HEK293T (cell line): Measurements from ENCODE around the gene RPTOR.

ENCODE experiments used
- ARNT ChIP-seq: fragments of 450-650 bp; IDR thresholded peaks from 2 replicates; pipeline ENCODE4 v1.6.1; 2017; ENCODE audit warnings: mild to moderate bottlenecking
- BHLHE40 ChIP-seq: fragments of 450-650 bp; IDR thresholded peaks from 2 replicates; pipeline ENCODE4 v1.6.1; 2016; ENCODE audit warnings: mild to moderate bottlenecking, moderate library complexity, borderline replicate concordance
- FOXA1 ChIP-seq: fragments of 450-650 bp; IDR thresholded peaks from 2 replicates; pipeline ENCODE4 v1.6.1; 2016; ENCODE audit warnings: mild to moderate bottlenecking
- FOXM1 ChIP-seq: fragments of 450-650 bp; IDR thresholded peaks from 2 replicates; pipeline ENCODE4 v1.6.1; 2017; ENCODE audit warnings: mild to moderate bottlenecking, borderline replicate concordance
- HDGF ChIP-seq: fragments of 450-650 bp; IDR thresholded peaks from 2 replicates; pipeline ENCODE4 v1.6.1; 2017; ENCODE audit warnings: antibody characterized with exemption, borderline replicate concordance
- NFRKB ChIP-seq: fragments of 450-650 bp; IDR thresholded peaks from 2 replicates; pipeline ENCODE4 v1.6.1; 2016; ENCODE audit warnings: mild to moderate bottlenecking, moderate library complexity
- SP1 ChIP-seq: fragments of 450-650 bp; IDR thresholded peaks from 2 replicates; pipeline ENCODE4 v1.6.1; 2017
- SUZ12 ChIP-seq: fragments of 450-650 bp; IDR thresholded peaks from 2 replicates; pipeline ENCODE4 v1.6.1; 2016; ENCODE audit warnings: mild to moderate bottlenecking
- TARDBP ChIP-seq: fragments of 450-650 bp; IDR thresholded peaks from 2 replicates; pipeline ENCODE4 v1.6.1; 2016
- ZNF384 ChIP-seq: fragments of 450-650 bp; IDR thresholded peaks from 2 replicates; pipeline ENCODE4 v1.6.1; 2016

DNA sequence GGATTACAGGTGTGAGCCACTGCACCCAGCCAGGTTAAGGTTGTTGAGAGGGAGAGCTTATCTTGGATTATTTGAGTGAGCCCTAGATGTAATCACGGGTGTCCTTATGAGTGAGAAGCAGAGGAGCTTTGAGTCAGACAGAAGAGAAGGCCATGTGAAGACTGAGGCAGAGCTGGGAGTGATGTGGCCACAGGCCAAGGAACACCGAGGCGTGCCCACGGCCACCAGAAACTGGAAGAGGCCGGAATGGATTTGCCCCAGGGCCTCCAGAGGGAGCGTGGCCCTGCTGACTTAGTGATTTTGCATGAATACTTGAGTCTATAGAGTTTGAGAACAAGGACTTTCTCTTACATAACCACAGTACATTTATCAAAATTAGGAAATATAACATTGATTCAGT lies 137.7 kb downstream of the RPTOR start:
- TF ChIP-seq SUZ12 (no peak), ARNT (no peak), ZNF384 (no peak), HDGF (no peak), FOXM1 (no peak), FOXA1 (no peak), SP1 (no peak), TARDBP (no peak), BHLHE40 (no peak), NFRKB (no peak)
